ENCODE data around the gene SLC5A1. TPM values are rescaled to one million over a fixed set of nuclear protein-coding genes. Genes with fewer than 3 reads are reported as not detected.

SLC5A1 gene
- total and polyA plus RNA-seq, 9 of the 15 experiments (the other 6 are each of a cell fraction or from before 2014, with no cell fraction given) = not detected

DNA sequence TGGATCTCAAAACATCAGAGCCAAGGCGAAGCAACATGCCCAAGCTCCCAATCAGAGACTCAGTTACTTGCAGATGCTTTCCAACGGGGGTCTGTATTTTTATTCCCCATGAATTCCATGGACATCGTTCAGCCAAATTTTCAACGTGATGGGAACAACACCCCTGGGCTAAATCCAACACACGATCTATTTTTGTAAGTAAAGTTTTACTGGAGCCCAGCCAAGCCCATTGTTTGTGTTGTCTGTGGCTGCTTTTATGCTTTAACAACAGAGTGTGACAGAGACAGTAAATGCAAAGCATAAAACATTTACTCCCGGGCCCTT lies 33.7 kb downstream of the SLC5A1 start:
- Histone ChIP-seq H3K36me3 (ENCODE audit: control insufficient read depth, insufficient read depth, low read length) (no peaks in the 10 kb centered on the region), H3K4me2 (ENCODE audit: insufficient read depth, low read length) (no peak overlapping the region), H3K79me2 (ENCODE audit: control insufficient read depth, insufficient read depth, low read length) (no peaks in the 10 kb centered on the region), H2AFZ (ENCODE audit: low read depth, low read length) (no peak overlapping the region), H3K4me3 (no peak overlapping the region), H3K9me1 (ENCODE audit: control insufficient read depth, insufficient read depth, low read length) (no peaks in the 10 kb centered on the region), H4K20me1 (replicated peaks; ENCODE audit: control insufficient read depth, insufficient read depth, low read length) (no peaks in the 10 kb centered on the region), H3K4me1 (replicated peaks in 1 of 2; ENCODE audit: control insufficient read depth in 2 of 2, insufficient read depth in 2 of 2, low read length in 2 of 2) (no peaks in the 10 kb centered on the region), H3K9ac (ENCODE audit: insufficient read depth in 1 of 2, low read depth in 2 of 2, low read length in 2 of 2) (no peak overlapping the region), H3K9me3 (replicated peaks; ENCODE audit: control insufficient read depth, insufficient read depth, low read depth, low read length) (no peaks in the 10 kb centered on the region), H3K27me3 (ENCODE audit: control insufficient read depth in 2 of 2, insufficient read depth in 2 of 2, low read length in 2 of 2) (peaks cover 0 to 5% of the 10 kb centered on the region in 2 experiments; a peak in 2 of 5 replicates), H3K27ac (ENCODE audit: extremely low read depth, low read depth, low read length) (no peak overlapping the region)
- 0% methylated on average over 5 of the region's 6 CpGs for WGBS (ENCODE audit: insufficient coverage, low coverage, missing lambda C conversion rate)
- BruUV-seq (replicated peaks) = no TSS peak
- POLR2A ChIA-PET = no interaction called here
- intact Hi-C loops (cut with micrococcal nuclease) = no loop called here
- in situ Hi-C loops (cut with MboI) = loop anchor here (5.0 kb wide), 1 partner anchor 99 kb away; no protein-coding TSS in a partner anchor
- no peak for DNase-seq (ENCODE audit: extremely low read depth in 1 of 4, low spot score in 3 of 4)
- CTCF ChIA-PET (ENCODE audit: low intra/inter-chr PET ratio) = no interaction called here
- FAIRE-seq = no peak
- no peak for ATAC-seq
- TF ChIP-seq KAT8 (IDR thresholded peaks at IDR 0.05; ENCODE audit: low read depth) (no peak), HNRNPL (IDR thresholded peaks at IDR 0.05; ENCODE audit: low read depth, low read length) (no peak), KLF10 (CRISPR knock-in tag; IDR thresholded peaks at IDR 0.05) (no peak), RBM39 (optimal IDR thresholded peaks at IDR 0.05; ENCODE audit: low read depth, low read length) (no peak), KDM5B (IDR thresholded peaks at IDR 0.05; ENCODE audit: insufficient replicate concordance, low read depth, low read length) (no peak), MCM2 (IDR thresholded peaks at IDR 0.05; ENCODE audit: low read depth) (no peak), ZNF121 (CRISPR knock-in tag; conservative IDR thresholded peaks at IDR 0.05) (no peak), PHB2 (IDR thresholded peaks at IDR 0.05; ENCODE audit: low read depth) (no peak), KDM2B (CRISPR knock-in tag; IDR thresholded peaks at IDR 0.05) (no peak), SMAD4 (CRISPR knock-in tag; conservative IDR thresholded peaks at IDR 0.05) (no peak), YY1 (IDR thresholded peaks at IDR 0.05; ENCODE audit: borderline replicate concordance in 1 of 3, control insufficient read depth in 1 of 3, extremely low read depth in 1 of 3, insufficient read depth in 3 of 3, insufficient read length in 1 of 3, insufficient replicate concordance in 2 of 3, low read depth in 1 of 3, low read length in 2 of 3) (no peak), GTF2F1 (IDR thresholded peaks at IDR 0.05; ENCODE audit: low read depth, low read length) (no peak)
- TF ChIP-seq, protein P1, sequence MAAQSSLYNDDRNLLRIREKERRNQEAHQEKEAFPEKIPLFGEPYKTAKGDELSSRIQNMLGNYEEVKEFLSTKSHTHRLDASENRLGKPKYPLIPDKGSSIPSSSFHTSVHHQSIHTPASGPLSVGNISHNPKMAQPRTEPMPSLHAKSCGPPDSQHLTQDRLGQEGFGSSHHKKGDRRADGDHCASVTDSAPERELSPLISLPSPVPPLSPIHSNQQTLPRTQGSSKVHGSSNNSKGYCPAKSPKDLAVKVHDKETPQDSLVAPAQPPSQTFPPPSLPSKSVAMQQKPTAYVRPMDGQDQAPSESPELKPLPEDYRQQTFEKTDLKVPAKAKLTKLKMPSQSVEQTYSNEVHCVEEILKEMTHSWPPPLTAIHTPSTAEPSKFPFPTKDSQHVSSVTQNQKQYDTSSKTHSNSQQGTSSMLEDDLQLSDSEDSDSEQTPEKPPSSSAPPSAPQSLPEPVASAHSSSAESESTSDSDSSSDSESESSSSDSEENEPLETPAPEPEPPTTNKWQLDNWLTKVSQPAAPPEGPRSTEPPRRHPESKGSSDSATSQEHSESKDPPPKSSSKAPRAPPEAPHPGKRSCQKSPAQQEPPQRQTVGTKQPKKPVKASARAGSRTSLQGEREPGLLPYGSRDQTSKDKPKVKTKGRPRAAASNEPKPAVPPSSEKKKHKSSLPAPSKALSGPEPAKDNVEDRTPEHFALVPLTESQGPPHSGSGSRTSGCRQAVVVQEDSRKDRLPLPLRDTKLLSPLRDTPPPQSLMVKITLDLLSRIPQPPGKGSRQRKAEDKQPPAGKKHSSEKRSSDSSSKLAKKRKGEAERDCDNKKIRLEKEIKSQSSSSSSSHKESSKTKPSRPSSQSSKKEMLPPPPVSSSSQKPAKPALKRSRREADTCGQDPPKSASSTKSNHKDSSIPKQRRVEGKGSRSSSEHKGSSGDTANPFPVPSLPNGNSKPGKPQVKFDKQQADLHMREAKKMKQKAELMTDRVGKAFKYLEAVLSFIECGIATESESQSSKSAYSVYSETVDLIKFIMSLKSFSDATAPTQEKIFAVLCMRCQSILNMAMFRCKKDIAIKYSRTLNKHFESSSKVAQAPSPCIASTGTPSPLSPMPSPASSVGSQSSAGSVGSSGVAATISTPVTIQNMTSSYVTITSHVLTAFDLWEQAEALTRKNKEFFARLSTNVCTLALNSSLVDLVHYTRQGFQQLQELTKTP (IDR thresholded peaks at IDR 0.05; ENCODE audit: low read depth in 1 of 2, partially characterized antibody in 2 of 2) = no peak
- TF ChIP-seq, protein P2, sequence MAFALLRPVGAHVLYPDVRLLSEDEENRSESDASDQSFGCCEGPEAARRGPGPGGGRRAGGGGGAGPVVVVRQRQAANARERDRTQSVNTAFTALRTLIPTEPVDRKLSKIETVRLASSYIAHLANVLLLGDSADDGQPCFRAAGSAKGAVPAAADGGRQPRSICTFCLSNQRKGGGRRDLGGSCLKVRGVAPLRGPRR (CRISPR knock-in tag; IDR thresholded peaks at IDR 0.05) = no peak
- TF ChIP-seq, protein P3, sequence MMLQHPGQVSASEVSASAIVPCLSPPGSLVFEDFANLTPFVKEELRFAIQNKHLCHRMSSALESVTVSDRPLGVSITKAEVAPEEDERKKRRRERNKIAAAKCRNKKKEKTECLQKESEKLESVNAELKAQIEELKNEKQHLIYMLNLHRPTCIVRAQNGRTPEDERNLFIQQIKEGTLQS (IDR thresholded peaks at IDR 0.05) = no peak
- TF ChIP-seq, protein P3 (CRISPR knock-in tag; conservative IDR thresholded peaks at IDR 0.05) = no peak
- TF ChIP-seq, protein P4, sequence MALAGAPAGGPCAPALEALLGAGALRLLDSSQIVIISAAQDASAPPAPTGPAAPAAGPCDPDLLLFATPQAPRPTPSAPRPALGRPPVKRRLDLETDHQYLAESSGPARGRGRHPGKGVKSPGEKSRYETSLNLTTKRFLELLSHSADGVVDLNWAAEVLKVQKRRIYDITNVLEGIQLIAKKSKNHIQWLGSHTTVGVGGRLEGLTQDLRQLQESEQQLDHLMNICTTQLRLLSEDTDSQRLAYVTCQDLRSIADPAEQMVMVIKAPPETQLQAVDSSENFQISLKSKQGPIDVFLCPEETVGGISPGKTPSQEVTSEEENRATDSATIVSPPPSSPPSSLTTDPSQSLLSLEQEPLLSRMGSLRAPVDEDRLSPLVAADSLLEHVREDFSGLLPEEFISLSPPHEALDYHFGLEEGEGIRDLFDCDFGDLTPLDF (CRISPR knock-in tag; IDR thresholded peaks at IDR 0.05) = no peak

Data from K562 (cell line).